Melanocyte of skin (primary cell): ENCODE results near the gene HMGN2. TPM values are rescaled to one million over a fixed set of nuclear protein-coding genes. Genes with fewer than 3 reads are reported as not detected.

ENCODE experiments used
- total RNA-seq, 2 donors: library from RNA; depleted of rRNA; stranded (reverse); fragments of >200 nt; gene quantifications; 2 replicates each; pipeline ENCODE4 v1.2.3, GENCODE V29; 2012

HMGN2 gene
- total RNA-seq: 100 to 1,000 TPM; 188 to 391 TPM

GRCh38 chr1:26472320-26472900, at the start of gene HMGN2:
Gene HMGN2 (plus strand): TSS chr1:26472440. CDS start chr1:26472613, 173 bp downstream.

DNA sequence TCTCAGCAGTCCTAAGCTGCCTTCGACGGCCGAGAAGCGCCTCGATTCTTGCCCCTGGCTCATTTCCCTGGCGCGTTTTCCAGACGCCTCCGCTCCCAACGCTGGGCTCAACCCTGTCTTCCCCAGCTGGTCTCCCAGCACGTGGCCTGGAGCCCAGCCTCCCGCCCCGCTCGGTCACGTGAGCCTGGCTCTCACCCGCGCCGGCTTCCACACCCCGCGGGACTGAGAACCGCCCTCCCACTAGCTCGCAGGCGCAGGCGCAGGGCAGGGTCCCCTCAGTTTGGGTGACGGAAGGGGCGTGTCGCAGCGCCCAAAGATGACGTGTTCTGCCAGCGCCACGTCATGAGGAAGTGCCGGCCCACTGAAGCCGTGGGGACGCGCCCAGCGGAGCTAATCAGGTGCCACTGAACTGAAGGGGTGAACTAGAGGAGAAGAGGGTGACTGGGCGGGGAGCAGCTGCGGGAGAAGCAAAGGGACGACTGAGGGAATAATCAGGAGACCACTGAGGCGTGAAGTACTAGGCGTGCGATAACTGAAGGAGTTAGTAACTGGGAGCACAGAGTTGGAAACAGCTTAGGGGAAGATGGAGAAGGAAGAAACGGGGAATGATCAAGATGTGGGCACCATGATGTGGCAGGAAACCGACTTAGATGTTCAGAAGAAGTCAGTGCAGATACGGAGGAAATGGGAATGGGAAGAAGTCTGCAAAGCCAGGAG, 40.1 kb upstream of the HMGN2 start, which contains the start of gene DHDDS:
Gene DHDDS, plus strand, starts transcription at position 343 of the 717 bp plus-strand sequence. CDS start 625 bp downstream, outside the sequence.

Other genes with a start within 250 kb of the HMGN2 start
- 10 to 100 TPM in 1 of 2 donors, 1 to 10 TPM in 1; 10.0 to 22.3 TPM for gene CEP85, start 238.2 kb upstream of the HMGN2 start, total RNA-seq
- 10 to 100 TPM; 11.7 to 15.7 TPM for gene SH3BGRL3, start 192.4 kb upstream of the HMGN2 start, total RNA-seq
- gene UBXN11, start 165.8 kb upstream of the HMGN2 start, total RNA-seq: 1 to 10 TPM; 6.0 to 9.3 TPM
- not detected for gene CD52, start 154.5 kb upstream of the HMGN2 start, total RNA-seq
- gene CRYBG2, start 118.3 kb upstream of the HMGN2 start, total RNA-seq: not detected
- gene ZNF683, start 99.7 kb upstream of the HMGN2 start, total RNA-seq: not detected
- gene LIN28A, start 61.6 kb upstream of the HMGN2 start, total RNA-seq: not detected
- 10 to 100 TPM; 50.2 to 59.6 TPM for gene DHDDS, start 40.1 kb upstream of the HMGN2 start, total RNA-seq
- 10 to 100 TPM in 1 of 2 donors, 1 to 10 TPM in 1; 5.9 to 12.7 TPM for gene RPS6KA1, start 57.3 kb downstream of the HMGN2 start, total RNA-seq
- gene ARID1A, start 223.6 kb downstream of the HMGN2 start, total RNA-seq: 10 to 100 TPM; 26.6 to 27.5 TPM